MCF 10A (cell line): ENCODE results near the gene RAD18. TPM values are rescaled to one million over a fixed set of nuclear protein-coding genes. Genes with fewer than 3 reads are reported as not detected.

Source experiments
- BruUV-seq: library from RNA; stranded (reverse); fragments of 400-500 nt; replicated peaks from 2 replicates; lab custom pipeline; 2021; lab: Mats Ljungman, UMichigan
- CTCF ChIA-PET: fragments of 300-600 bp; sonication (Branson Sonifier 250); formaldehyde crosslinking; extraction: SDS; loops from one replicate; lab custom pipeline; 2021; ENCODE audit warnings: antibody characterized with exemption, inconsistent platforms; lab: Yijun Ruan, JAX
- POLR2A ChIA-PET: fragments of 300-600, 350-650 bp; sonication (Branson Sonifier 250); formaldehyde crosslinking; extraction: SDS; loops from one replicate; lab custom pipeline; 2020; ENCODE audit warnings: antibody characterized with exemption, inconsistent platforms; lab: Yijun Ruan, JAX
- DNase-seq: peaks from one replicate; pipeline ENCODE4 v3.0.0-alpha.2; 2018; ENCODE audit not compliant: unreplicated experiment
- H3K27ac Mint-ChIP-seq: one replicate; pipeline ENCODE4 v1.8.0; 2022; ENCODE audit warnings: mild to moderate bottlenecking, low read depth, mixed read lengths; ENCODE audit not compliant: unreplicated experiment
- H3K27me3 Mint-ChIP-seq: one replicate; pipeline ENCODE4 v1.8.0; 2022; ENCODE audit warnings: mixed read lengths; ENCODE audit not compliant: insufficient read depth, unreplicated experiment
- H3K36me3 Mint-ChIP-seq: one replicate; pipeline ENCODE4 v1.8.0; 2022; ENCODE audit warnings: mild to moderate bottlenecking, moderate library complexity, mixed read lengths; ENCODE audit not compliant: insufficient read depth, unreplicated experiment
- H3K4me1 Mint-ChIP-seq: one replicate; pipeline ENCODE4 v1.8.0; 2022; ENCODE audit warnings: mixed read lengths; ENCODE audit not compliant: insufficient read depth, unreplicated experiment
- H3K4me3 Mint-ChIP-seq: one replicate; pipeline ENCODE4 v1.8.0; 2022; ENCODE audit warnings: mild to moderate bottlenecking, moderate library complexity, mixed read lengths; ENCODE audit not compliant: unreplicated experiment
- H3K9me3 Mint-ChIP-seq: one replicate; pipeline ENCODE4 v1.8.0; 2022; ENCODE audit warnings: mixed read lengths; ENCODE audit not compliant: unreplicated experiment
- intact Hi-C: fragments of 100-400 bp; cut with micrococcal nuclease; formaldehyde crosslinking; loops from 2 replicates; pipeline ENCODE4 v1.14.1; 2022
- total RNA-seq: library from RNA; stranded (reverse); gene quantifications from 2 replicates; pipeline ENCODE4 v1.2.3, GENCODE V29; 2022
- TF ChIP-seq, protein P1 (sequence below): fragments of 200-600 bp; IDR thresholded peaks from one replicate; pipeline ENCODE4 v1.8.0; 2022; ENCODE audit warnings: antibody characterized with exemption, mild to moderate bottlenecking; ENCODE audit not compliant: unreplicated experiment

The RAD18 gene
- total RNA-seq, 1 experiment from 2014 or later, result 29.1 TPM

DNA sequence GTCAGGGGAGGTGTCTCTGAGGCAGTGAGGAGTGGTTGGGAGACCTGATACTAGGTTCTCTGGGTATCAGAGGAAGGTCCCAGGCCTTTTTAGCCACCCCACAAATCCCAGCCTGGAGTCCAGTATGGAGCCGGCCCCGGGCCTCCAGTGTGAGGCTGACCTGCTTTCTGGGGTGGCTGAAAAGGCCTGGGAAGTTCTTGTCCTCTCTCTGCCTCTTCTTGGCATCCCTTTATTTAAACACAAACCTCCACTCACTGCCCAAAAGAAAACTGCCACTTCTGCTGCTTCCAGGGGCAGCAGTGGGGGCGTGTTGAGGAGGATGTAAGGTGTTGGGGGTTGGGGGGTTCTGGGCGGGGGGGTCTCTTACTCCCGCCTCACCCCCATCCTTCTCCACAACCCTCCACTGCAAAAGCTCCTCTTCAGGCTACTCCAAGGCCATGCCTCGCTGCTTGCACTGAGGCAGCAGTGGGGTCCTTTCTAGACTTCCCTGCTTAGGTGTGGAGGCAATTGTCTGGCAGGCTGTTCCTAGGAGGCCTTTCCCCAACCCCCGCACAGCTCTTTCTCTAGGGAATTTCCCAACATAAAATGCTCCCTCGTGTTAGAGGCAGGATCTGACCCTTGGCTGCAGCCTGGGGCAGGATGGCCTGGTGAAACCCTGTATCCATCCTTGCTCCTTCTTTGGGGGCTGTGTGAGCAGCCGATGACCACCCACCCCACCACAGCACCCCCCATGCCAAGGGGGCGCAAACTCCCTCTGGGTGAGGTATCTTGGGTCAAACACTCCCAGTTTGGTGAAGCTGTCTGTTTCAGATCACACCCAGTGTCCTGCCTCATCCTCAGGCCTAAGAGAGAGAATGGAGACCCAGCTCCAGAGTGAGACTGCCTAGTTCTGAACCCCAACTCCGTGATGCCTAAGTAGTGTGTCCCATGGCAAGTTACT lies 12.1 kb upstream of the RAD18 start:
- intact Hi-C loops, result no loop called here
- Mint-ChIP-seq H3K4me1 (no peaks in the 10 kb centered on the region), H3K27me3 (no peaks in the 10 kb centered on the region), H3K9me3 (no peaks in the 10 kb centered on the region), H3K27ac (no peak overlapping the region), H3K4me3 (no peak overlapping the region), H3K36me3 (no peaks in the 10 kb centered on the region)
- ChIA-PET CTCF (interaction anchor here (0.6 to 13.4 kb wide), 5 partner anchors 12 to 401 kb away, joined by 3 to 200 read pairs (median 3); no protein-coding TSS in a partner anchor), POLR2A (interaction anchor here (0.6 kb wide), 1 partner anchor 104 kb away, joined by 4 read pairs; no protein-coding TSS in a partner anchor)
- TF ChIP-seq, protein P1, sequence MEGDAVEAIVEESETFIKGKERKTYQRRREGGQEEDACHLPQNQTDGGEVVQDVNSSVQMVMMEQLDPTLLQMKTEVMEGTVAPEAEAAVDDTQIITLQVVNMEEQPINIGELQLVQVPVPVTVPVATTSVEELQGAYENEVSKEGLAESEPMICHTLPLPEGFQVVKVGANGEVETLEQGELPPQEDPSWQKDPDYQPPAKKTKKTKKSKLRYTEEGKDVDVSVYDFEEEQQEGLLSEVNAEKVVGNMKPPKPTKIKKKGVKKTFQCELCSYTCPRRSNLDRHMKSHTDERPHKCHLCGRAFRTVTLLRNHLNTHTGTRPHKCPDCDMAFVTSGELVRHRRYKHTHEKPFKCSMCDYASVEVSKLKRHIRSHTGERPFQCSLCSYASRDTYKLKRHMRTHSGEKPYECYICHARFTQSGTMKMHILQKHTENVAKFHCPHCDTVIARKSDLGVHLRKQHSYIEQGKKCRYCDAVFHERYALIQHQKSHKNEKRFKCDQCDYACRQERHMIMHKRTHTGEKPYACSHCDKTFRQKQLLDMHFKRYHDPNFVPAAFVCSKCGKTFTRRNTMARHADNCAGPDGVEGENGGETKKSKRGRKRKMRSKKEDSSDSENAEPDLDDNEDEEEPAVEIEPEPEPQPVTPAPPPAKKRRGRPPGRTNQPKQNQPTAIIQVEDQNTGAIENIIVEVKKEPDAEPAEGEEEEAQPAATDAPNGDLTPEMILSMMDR, result no peak
- no TSS peak for BruUV-seq
- no peak for DNase-seq

DNA sequence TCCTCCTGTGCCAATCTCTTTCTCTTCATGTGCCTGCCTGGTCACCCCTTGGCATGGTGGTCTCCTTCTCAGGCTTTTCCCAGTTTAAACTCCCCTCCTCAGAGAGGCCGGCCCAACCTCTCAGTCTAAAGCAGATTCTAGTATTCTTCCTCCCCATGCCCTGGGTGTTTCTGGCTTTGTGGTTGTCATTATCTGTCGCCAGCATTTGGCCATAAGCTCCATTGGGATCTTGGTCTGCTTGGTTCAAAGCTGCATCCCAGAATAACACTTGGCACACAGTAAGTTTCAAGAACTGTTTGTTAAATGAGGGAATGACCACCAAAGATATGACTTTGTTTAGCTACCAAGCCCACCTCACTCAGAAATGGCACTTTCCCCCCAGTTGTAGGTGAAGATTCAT lies 11.2 kb upstream of the RAD18 start:
- no TSS peak for BruUV-seq
- Mint-ChIP-seq H3K9me3 (no peaks in the 10 kb centered on the region), H3K36me3 (no peaks in the 10 kb centered on the region), H3K27ac (no peak overlapping the region), H3K27me3 (no peaks in the 10 kb centered on the region), H3K4me1 (no peaks in the 10 kb centered on the region), H3K4me3 (no peak overlapping the region)
- ChIA-PET POLR2A (no interaction called here), CTCF (interaction anchor here (0.7 to 13.4 kb wide), 4 partner anchors 12 to 835 kb away, joined by 3 to 200 read pairs (median 17); no protein-coding TSS in a partner anchor)
- TF ChIP-seq, protein P1, result no peak
- no peak for DNase-seq
- intact Hi-C loops, result no loop called here

GRCh38 chr3:8972639-8973038 lies 9.4 kb upstream of the RAD18 start:
- peaks cover 10% of the 10 kb centered on the region for H3K27me3 Mint-ChIP-seq

More at GRCh38 chr3:8972639-8973038, 9.4 kb upstream of the RAD18 start:
- H3K36me3 Mint-ChIP-seq, result no peaks in the 10 kb centered on the region
- intact Hi-C loops, result no loop called here
- no peaks in the 10 kb centered on the region for H3K9me3 Mint-ChIP-seq
- no peaks in the 10 kb centered on the region for H3K4me1 Mint-ChIP-seq
- POLR2A ChIA-PET, result no interaction called here
- H3K4me3 Mint-ChIP-seq, result no peak overlapping the region
- CTCF ChIA-PET, result interaction anchor here (0.6 to 13.4 kb wide), 18 partner anchors 14 to 1053 kb away, joined by 3 to 200 read pairs (median 6); partner anchors contain the start of gene SRGAP3
- no TSS peak for BruUV-seq
- TF ChIP-seq, protein P1, result no peak
- DNase-seq, result peak; percentile 64
- H3K27ac Mint-ChIP-seq, result no peak overlapping the region
